Urinary bladder (tissue), 4 donors: ENCODE measurements around the gene PLCD1. TPM values are rescaled to one million over a fixed set of nuclear protein-coding genes. Genes with fewer than 3 reads are reported as not detected.
"Not testable (repeated sequence)": the region's sequence is repeated elsewhere in the genome, so short reads cannot be mapped to it uniquely, and the experiment has no call there.

ENCODE experiments used
- DNase-seq: peaks from one replicate; pipeline ENCODE4 v3.0.0-alpha.2; 2015; ENCODE audit errors: extremely low spot score
- H3K27ac ChIP-seq: one replicate; pipeline ENCODE4 v1.5.1; 2013; ENCODE audit warnings: low read depth, mild to moderate bottlenecking, moderate library complexity
- H3K36me3 ChIP-seq: one replicate; pipeline ENCODE4 v1.6.1; 2013; ENCODE audit warnings: mild to moderate bottlenecking, moderate library complexity; ENCODE audit not compliant: insufficient read depth
- H3K4me1 ChIP-seq: one replicate; pipeline ENCODE4 v1.6.1; 2013; ENCODE audit warnings: mild to moderate bottlenecking, moderate library complexity; ENCODE audit not compliant: insufficient read depth
- H3K4me3 ChIP-seq: one replicate; pipeline ENCODE4 v1.5.1; 2013; ENCODE audit warnings: low read depth, low read length
- WGBS: extraction: QIAGEN DNeasy Blood & Tissue Kit; methylation state at CpG from one replicate; pipeline ENCODE4 v1.1.7; 2013; 5-methylcytosine and 5-hydroxymethylcytosine counted together
- polyA plus RNA-seq: library from polyadenylated mRNA; stranded (reverse); fragments of 200-250 nt; gene quantifications from one replicate; pipeline ENCODE4 v1.2.3, GENCODE V29; 2013
- total RNA-seq: library from RNA; depleted of rRNA; stranded (reverse); fragments of >200 nt; gene quantifications from one replicate; pipeline ENCODE4 v1.2.3, GENCODE V29; 2014
- donor health status: healthy with polysubstance abuse.
- donor health status: healthy.

Gene PLCD1
- total and polyA plus RNA-seq, 2 donors, result 14.6 to 34.9 TPM

DNA sequence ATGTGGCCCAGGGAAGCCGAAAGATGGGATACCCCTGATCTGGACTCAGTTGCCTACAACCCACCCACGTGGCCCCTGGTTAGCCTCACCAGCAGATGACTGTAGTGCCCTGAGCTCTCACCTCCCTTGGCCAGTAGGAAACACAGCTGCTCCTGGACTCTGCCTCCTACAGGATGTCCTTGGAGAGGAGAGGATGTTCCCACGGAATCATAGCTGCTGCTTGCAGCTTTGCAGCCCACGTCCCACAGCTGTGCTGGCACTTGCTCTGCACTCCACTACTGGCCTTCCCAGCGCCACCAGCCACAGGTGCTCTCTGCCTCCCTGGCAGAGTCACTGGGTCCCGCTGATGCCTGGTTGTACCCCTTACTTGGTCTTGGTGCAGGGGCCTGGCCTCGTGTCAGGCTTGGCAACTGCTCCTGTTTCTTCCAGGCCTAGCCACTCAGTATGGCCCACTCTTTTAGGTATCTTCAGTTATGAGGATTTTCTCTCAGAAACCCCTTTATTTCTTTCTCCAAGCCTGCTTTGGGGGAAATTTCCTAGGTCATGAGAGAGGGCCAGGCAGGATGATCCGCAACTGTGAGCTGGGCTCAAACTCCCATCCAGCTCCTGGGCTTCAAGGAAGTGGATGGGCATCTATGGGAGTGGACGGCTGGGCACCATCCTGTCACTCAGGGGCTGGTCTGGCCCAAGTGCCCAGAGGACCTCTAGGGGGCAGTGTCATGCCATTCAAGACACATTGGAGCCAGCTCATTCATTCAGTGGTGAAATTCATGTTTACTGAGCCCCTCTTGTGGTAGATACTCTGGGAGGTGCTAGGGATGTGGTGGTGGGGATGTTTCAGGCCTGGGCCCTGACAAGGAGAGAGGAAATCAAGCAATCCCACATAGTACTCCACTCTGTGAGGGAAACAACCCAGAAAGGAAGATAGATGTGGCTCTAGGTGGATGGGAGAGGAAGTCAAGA, 55.0 kb downstream of the PLCD1 start:
- H3K36me3 ChIP-seq, result no peaks in the 10 kb centered on the region

DNA sequence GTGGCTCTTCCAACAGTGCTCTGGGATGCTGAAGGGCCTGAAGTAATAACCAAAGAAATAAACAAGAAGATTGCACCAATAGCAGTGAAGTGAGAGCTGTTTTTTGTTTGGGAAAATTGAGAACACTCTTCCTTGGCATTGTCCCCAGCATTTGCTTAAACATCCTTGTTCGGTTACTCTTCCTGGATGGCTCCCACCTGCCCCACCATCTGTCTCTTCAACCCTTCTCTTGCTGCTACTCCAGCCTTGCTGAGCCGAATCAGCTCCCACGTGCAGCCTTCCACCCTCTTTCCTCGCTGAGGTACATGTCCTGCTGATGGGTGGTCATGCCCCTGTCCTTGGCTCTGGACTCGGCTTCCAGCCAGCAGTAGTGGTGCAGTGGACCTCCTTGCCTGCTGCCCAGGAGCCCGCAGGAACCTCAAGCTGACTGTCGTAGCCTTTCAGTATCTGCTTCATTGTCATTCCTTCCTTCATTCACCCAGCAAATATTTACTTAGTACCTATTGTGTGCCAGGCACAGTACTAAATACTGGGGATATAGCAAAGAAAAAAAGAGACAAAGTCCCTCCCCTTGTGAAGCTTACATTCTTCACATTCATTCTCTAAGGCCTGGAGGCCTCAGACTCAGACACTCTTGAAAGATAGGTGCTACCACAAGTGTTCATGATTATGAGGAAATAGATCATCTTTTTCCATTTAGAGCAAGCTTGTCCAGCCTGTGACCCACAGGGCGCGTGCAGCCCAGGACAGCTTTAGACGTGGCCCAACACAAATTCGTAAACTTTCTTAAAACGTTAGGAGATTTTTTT, 56.0 kb downstream of the PLCD1 start:
- no peak for DNase-seq
- WGBS, result 74% methylated on average over 12 of the region's 12 CpGs
- Histone ChIP-seq H3K36me3 (no peaks in the 10 kb centered on the region), H3K4me1 (no peaks in the 10 kb centered on the region), H3K4me3 (no peak overlapping the region), H3K27ac (no peak overlapping the region)

More for the DNA sequence above, 55.0 kb downstream of the PLCD1 start:
- Histone ChIP-seq H3K4me3 (no peak overlapping the region), H3K4me1 (no peaks in the 10 kb centered on the region), H3K27ac (no peak overlapping the region)
- 72% methylated on average over 9 of the region's 9 CpGs for WGBS
- DNase-seq, result no peak

DNA sequence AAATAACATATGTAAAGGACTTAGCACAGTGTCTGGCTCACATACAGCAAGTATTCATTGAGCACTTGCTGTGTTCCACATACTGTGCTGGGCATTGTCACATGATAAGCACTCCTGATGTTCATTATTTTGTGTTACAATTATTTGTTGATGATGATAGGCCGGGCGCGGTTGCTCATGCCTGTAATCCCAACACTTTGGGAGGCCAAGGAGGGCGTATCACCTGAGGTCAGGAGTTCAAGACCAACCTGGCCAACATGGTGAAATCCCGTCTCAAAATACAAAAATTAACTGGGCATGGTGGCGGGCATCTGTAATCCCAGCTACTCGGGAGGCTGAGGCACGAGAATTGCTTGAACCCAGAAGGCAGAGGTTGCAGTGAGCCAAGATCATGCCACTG, 57.4 kb downstream of the PLCD1 start:
- WGBS, result 96% methylated on average over 8 of the region's 8 CpGs
- DNase-seq, H3K4me1 ChIP-seq, H3K27ac ChIP-seq, H3K4me3 ChIP-seq, H3K36me3 ChIP-seq: not testable (repeated sequence)

DNA sequence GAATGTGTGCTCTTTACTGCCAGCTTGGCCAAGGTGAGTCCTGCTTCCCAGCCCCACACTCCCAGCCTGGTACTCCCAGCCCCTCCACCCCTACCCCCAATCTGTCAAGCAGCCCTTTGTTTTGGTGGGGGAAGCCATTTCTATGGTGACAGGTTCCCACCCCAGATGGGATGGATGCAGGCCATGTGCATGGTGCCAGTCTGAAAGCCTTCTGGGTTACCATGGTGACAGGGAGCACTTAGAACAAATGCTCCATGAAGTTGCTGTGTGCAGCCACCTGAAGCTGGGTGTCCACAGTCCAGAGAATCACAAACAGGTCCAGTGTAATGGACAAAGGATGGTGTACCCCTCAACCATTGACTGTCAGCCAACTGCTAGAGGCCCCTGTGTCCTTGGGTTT, 58.0 kb downstream of the PLCD1 start:
- DNase-seq, result no peak
- H3K4me3 ChIP-seq, result no peak overlapping the region
- no peaks in the 10 kb centered on the region for H3K36me3 ChIP-seq
- no peak overlapping the region for H3K27ac ChIP-seq
- no peaks in the 10 kb centered on the region for H3K4me1 ChIP-seq

DNA sequence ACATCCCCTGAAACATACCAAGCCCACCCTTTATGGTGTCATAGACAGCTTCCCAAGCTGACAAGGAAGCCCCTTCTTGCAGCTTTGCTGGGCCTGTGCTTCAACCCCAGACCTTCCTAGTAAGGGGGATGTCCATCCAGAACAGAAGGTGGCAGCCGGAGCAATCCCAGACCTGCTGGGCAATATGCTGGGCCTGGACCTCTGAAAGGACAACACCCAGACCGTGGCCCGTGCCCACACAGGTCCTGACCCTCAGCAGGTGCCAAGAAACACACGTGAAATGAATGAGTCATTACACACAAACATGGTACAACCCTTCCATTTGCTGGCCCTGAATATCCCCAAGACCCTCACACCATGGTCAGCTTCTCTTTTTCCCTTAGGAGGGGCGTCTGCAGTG, 58.6 kb downstream of the PLCD1 start:
- Histone ChIP-seq H3K4me1 (no peaks in the 10 kb centered on the region), H3K36me3 (no peaks in the 10 kb centered on the region), H3K27ac (no peak overlapping the region), H3K4me3 (no peak overlapping the region)
- 87% methylated on average over 5 of the region's 5 CpGs for WGBS
- DNase-seq, result no peak

DNA sequence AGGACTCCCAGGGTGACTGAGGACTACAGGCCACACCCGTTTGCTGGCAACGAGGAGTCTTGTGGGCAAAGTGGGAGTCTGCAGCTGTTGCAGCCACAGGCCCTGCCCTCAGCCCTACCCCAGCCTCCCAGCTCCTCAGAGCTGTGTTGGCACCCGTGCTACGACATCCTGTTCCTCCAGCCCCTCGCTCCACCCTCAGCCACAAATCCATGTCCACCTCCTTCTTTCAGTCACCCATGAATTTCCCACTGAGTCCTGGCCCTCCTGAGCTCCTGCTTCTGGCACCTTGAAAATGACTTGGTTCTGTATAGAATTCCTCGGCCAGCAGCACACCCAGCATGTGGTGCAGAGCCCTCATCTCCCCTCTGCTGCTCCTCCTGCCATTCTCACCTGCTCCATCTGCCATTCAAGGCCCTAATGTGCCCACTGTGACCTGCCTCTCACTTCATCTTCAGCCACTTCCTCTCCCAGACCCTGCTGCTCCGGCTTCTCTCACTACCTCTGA, 59.8 kb downstream of the PLCD1 start:
- Histone ChIP-seq H3K4me3 (no peak overlapping the region), H3K4me1 (no peaks in the 10 kb centered on the region), H3K27ac (no peak overlapping the region), H3K36me3 (no peaks in the 10 kb centered on the region)
- DNase-seq, result no peak
- WGBS, result 75% methylated on average over 7 of the region's 7 CpGs

DNA sequence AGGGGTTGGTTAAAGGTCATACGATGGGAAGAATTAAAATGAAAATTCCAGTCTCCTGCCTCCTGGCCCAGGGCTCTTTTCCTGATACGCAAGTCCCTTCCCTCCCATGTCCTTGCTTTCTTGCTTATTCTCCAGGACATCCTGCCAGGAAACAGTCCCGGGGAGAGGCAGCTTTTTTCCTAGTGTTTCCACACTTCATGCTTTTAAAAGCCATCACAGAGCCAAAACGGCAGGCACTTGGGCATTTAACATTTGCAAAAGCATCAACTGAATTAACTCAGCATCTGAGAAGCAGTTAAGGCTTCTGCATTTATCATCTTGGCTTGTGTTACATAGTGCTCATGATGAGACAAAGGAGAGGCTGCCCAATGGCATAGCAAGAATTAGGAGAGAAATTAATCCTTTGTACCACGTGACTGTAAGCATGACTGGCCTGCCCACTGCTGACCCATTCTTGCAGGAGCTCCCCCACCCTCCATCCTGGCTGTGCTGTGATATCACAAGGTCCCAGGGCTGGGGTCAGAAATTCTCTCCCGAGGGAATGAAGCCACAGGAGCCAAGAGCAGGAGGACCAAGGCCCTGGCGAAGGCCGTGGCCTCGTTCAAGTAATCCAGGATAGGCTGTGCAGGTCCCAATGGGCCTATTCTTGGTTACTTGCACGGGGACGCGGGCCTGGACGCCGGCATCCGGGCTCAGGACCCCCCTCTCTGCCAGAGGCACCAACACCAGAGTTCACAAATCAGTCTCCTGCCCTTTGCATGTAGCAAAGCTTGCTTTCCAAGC, 60.4 kb downstream of the PLCD1 start:
- no peak overlapping the region for H3K27ac ChIP-seq
- no peaks in the 10 kb centered on the region for H3K36me3 ChIP-seq
- WGBS, result 84% methylated on average over 15 of the region's 15 CpGs
- no peak overlapping the region for H3K4me3 ChIP-seq
- H3K4me1 ChIP-seq, result no peaks in the 10 kb centered on the region
- DNase-seq, result no peak

DNA sequence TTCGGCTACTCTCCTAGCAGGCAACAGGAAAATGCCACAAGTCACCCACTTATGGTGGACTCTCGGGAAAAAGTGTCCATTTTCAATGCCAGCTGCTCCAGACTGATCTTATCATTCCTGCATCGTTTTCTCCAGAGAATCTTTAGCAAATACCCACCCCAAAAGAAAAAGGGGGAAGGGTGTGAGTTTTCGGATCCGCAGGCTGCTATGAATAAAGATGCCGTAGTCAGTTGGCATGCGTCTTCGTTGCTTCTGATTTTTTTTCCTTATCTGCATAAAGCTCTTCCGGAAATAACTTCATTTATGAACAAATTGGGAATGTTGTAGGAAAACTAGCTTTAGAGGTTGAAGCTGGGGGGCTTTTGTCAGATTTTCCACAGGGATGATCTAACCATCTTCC, 61.2 kb downstream of the PLCD1 start:
- no peak for DNase-seq
- no peaks in the 10 kb centered on the region for H3K4me1 ChIP-seq
- no peak overlapping the region for H3K4me3 ChIP-seq
- H3K36me3 ChIP-seq, result no peaks in the 10 kb centered on the region
- 84% methylated on average over 9 of the region's 9 CpGs for WGBS
- H3K27ac ChIP-seq, result no peak overlapping the region

DNA sequence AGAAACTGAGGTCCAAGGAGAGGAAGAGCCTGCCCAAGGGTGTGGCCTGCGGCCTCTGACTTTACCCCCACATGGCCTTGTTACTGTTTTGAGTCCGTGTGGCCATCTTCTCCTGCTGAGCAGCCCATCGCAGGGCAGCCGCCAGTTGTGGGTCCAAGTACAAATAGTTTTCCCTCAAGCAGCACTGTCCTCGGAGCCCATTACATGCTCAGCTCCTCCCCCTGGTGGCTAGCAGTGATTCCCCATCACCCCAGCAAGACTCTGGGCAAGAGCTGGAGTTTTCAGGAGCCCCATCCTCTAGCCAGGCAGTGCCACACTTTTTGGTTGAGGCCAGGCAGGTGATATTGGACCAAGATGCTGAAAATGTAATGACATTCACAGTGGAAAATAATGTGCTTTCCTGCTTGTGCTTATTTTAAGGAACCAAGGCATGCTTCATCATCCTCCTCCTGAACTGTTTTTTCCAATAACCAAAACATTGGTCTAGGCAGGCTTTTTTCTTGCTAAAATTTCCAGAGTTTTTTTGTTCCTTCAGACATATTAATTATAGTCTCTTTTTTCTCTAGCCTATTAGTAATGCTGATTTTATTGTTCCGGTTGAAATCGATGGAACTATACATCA, 62.1 kb downstream of the PLCD1 start:
- WGBS, result 47% methylated on average over 7 of the region's 7 CpGs
- no peak for DNase-seq
- Histone ChIP-seq H3K36me3 (no peaks in the 10 kb centered on the region), H3K4me1 (no peaks in the 10 kb centered on the region), H3K4me3 (no peak overlapping the region), H3K27ac (no peak overlapping the region)

DNA sequence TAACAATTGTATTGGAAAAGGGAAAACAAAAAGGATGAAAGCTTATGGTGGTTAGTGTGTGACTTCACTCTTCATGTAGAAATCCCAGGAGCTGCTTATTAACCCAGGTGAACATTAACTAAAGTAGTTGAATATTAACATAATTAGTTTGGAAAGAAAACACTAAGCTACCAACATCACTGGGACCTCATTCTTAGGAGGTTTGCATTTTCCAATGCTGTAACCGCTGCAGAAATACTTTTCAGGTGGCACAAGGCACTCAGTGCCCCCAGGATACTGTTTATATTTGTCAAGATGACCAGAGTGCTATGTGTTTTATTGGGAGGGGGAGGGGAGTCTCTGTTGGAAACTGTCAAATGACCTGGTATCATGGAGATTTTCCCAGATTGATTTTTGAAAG, 64.7 kb downstream of the PLCD1 start:
- Histone ChIP-seq H3K4me3 (no peak overlapping the region), H3K36me3 (no peaks in the 10 kb centered on the region), H3K4me1 (peaks cover 4% of the 10 kb centered on the region), H3K27ac (no peak overlapping the region)
- no peak for DNase-seq
- 84% methylated on average over 1 of the region's 1 CpG for WGBS

DNA sequence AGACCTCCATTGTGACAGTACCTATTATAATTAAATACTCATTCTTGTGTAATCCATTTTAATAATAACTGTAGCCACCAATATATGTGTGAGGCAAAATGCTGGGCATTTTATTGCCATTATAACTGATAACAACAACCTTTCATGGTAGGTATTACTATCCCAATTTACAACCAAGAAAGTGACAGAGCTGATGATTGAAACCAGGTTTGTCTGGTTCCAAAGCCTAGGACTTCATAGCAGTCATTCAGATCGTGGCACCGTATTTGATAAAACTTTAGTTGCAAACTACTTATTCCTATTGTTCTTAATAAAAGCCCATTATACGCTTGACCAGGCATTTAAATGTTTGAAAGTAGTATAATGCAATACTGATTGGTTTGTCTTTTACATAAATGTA, 65.3 kb downstream of the PLCD1 start:
- peaks cover 4% of the 10 kb centered on the region for H3K4me1 ChIP-seq

DNA sequence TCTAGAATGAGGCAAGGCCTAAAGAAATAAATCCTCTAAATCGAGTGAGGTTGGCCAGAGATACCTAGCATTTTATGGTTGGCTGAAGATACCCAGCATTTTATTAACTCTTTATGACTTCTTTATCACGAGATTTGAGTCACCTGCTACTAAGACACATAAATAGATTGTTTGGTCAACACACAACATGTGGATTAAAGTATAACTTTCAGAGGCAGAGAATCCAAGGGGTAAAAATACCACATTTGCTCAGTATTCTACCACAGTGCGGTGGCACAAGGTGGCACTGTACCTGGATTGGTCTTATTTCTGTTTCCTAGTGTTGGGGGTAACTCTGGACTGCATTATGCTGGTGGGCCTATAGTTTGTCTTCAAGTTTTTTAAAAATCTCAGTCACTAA, 65.8 kb downstream of the PLCD1 start:
- Histone ChIP-seq H3K4me1 (peaks cover 4% of the 10 kb centered on the region), H3K27ac (no peak overlapping the region), H3K36me3 (no peaks in the 10 kb centered on the region), H3K4me3 (no peak overlapping the region)
- no peak for DNase-seq
- 76% methylated on average over 3 of the region's 3 CpGs for WGBS

More for the DNA sequence above, 65.3 kb downstream of the PLCD1 start:
- DNase-seq, result no peak
- WGBS, result 97% methylated on average over 3 of the region's 3 CpGs
- Histone ChIP-seq H3K36me3 (no peaks in the 10 kb centered on the region), H3K4me3 (no peak overlapping the region), H3K27ac (no peak overlapping the region)

DNA sequence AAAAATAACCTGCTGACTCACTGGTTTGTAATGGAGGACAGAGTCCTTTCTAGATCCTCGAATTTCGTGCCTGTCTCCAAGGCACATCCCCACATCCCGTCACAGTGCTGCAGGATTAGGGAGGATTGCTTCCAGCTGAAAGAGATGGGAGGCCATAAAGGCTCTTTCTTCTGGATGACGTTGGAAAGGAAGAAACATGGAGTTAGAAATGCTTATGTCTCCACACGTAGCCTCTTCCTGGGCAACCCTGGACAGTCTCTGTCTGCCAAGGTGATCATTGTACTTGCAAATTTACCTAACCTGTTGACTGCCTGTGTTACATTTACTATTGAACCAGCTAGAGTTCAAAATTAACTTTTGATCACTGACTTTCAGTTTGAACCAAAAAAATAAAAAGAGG, 66.4 kb downstream of the PLCD1 start:
- no peaks in the 10 kb centered on the region for H3K36me3 ChIP-seq
- no peak overlapping the region for H3K4me3 ChIP-seq
- H3K27ac ChIP-seq, result no peak overlapping the region
- H3K4me1 ChIP-seq, result peaks cover 4% of the 10 kb centered on the region
- WGBS, result 44% methylated on average over 5 of the region's 5 CpGs
- no peak for DNase-seq
